CD4-positive, alpha-beta T cell treated with Interleukin-10 for 1 hour (primary cell): ENCODE results near the gene RAB40AL.

ENCODE experiments used
- DNase-seq: peaks from one replicate; pipeline ENCODE4 v3.0.0-alpha.2; 2020

Gene RAB40AL

DNA sequence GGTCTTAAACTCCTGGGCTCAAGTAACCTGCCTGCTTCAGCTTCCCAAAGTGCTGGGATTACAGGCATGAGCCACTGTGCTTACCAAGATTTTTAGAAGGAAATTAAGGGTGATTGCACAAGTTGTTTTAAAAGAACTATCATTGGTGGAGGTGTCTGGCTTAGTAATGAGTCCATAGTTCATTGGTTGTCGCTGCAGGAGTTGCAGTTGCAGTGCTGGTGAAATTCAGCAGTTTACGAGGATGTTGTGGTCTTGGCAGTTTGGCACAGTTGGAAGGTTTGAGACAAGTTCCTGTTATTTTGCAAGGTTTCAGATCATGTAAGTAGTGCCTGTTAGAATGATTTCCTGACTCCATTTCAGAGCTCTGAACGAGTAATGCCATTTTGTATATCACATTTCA is 48.1 kb downstream of the RAB40AL start:
- DNase-seq, result no peak
